Activated CD8-positive, alpha-beta T cell treated with anti-CD3 and anti-CD28 coated beads for 36 hours (primary cell): ENCODE data around the gene EXT2. TPM values are rescaled to one million over a fixed set of nuclear protein-coding genes. Genes with fewer than 3 reads are reported as not detected.

ENCODE experiments used
- ATAC-seq: fragments of 200-7000 bp; cut with Tn5 transposase; one replicate; pipeline ENCODE4 v1.10.0; 2021; ENCODE audit warnings: mild to moderate bottlenecking, moderate library complexity
- CTCF ChIA-PET: fragments of 350-600 bp; sonication (Branson Sonifier 250); formaldehyde crosslinking; loops from one replicate; lab custom pipeline; 2021; ENCODE audit warnings: antibody characterized with exemption; lab: Charles Lee
- POLR2A ChIA-PET: fragments of 350-600 bp; sonication (Branson Sonifier 250); formaldehyde crosslinking; loops from one replicate; lab custom pipeline; 2021; ENCODE audit warnings: antibody characterized with exemption; lab: Charles Lee
- DNase-seq: peaks from one replicate; pipeline ENCODE4 v3.0.0-alpha.2; 2020
- H3K27ac Mint-ChIP-seq: one replicate; pipeline ENCODE4 v1.8.0; 2021; ENCODE audit warnings: mild to moderate bottlenecking, mixed read lengths
- H3K27me3 Mint-ChIP-seq: one replicate; pipeline ENCODE4 v1.8.0; 2021; ENCODE audit warnings: mixed read lengths
- H3K36me3 Mint-ChIP-seq: one replicate; pipeline ENCODE4 v1.8.0; 2021; ENCODE audit warnings: low read depth, mixed read lengths
- H3K4me1 Mint-ChIP-seq: one replicate; pipeline ENCODE4 v1.8.0; 2021; ENCODE audit warnings: low read depth, mixed read lengths
- H3K4me3 Mint-ChIP-seq: one replicate; pipeline ENCODE4 v1.8.0; 2021; ENCODE audit warnings: mild to moderate bottlenecking, moderate library complexity, mixed read lengths
- H3K9me3 Mint-ChIP-seq: one replicate; pipeline ENCODE4 v1.8.0; 2021; ENCODE audit warnings: mixed read lengths
- intact Hi-C: fragments of 100-400 bp; cut with micrococcal nuclease; formaldehyde crosslinking; loops from one replicate; pipeline ENCODE4 v1.10.0; 2022
- total RNA-seq, 2 experiments: library from RNA; stranded (reverse); gene quantifications; one replicate each; pipeline ENCODE4 v1.2.3, GENCODE V29; 2021
- TF ChIP-seq, protein P1 (sequence below): fragments of 200-600 bp; IDR thresholded peaks from one replicate; pipeline ENCODE4 v1.8.0; 2022; ENCODE audit warnings: antibody characterized with exemption, mild to moderate bottlenecking

Gene EXT2
- total RNA-seq, 2 experiments from 2014 or later = 20.0 to 20.2 TPM

DNA sequence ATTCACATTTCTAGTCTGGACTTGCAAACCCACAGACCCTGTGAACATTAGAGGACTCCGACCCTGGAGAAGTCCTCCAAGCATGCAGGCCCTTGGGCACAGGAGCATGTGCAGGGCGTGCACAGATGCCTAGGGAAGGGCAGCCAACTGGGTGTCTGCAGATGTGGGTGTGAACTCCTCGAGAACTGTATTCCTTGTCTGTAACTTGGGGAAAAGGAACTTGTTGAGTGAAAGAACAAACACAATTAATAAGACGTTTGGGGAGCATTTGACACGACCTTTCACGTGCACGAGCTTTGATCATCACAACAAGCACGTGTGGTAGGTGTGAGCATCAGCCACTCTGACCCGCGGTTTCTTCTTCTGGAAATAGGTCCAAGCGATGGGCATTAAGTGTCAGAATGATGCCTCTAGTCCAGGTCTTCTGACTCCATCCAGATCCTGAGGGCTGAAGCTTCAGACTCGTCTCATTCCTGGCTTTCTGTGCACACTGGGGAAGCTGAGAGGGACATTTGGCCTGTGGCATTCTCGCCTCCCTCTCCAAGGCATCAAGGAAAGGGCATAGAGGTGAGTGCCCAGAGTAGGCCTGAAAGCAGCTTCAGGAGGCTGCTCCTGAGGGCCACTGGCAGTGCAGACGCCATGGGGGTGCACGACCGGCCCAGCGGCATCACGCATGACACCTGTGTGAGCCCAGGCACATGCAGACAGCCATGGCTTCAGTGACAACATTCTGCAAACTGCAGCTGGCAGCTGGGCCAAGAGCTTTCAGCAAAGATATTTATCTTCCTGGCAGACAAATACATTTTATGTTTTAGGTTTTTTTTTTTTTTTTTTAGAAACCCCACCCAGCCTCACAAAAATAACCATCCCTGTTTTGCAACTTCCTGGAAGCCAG, 182.0 kb downstream of the EXT2 start:
- ChIA-PET POLR2A (interaction anchor here (0.6 kb wide), 1 partner anchor 319 kb away, joined by 3 read pairs; no protein-coding TSS in a partner anchor), CTCF (interaction anchor here (0.9 to 1.5 kb wide), 2 partner anchors 8 to 11 kb away, joined by 3 read pairs; no protein-coding TSS in a partner anchor)
- no peaks in the 10 kb centered on the region for H3K27me3 Mint-ChIP-seq
- no peak overlapping the region for H3K4me3 Mint-ChIP-seq
- H3K27ac Mint-ChIP-seq = no peak overlapping the region
- H3K4me1 Mint-ChIP-seq = no peaks in the 10 kb centered on the region
- H3K36me3 Mint-ChIP-seq = no peaks in the 10 kb centered on the region
- intact Hi-C loops = no loop called here
- ATAC-seq = no peak
- no peaks in the 10 kb centered on the region for H3K9me3 Mint-ChIP-seq
- TF ChIP-seq, protein P1, sequence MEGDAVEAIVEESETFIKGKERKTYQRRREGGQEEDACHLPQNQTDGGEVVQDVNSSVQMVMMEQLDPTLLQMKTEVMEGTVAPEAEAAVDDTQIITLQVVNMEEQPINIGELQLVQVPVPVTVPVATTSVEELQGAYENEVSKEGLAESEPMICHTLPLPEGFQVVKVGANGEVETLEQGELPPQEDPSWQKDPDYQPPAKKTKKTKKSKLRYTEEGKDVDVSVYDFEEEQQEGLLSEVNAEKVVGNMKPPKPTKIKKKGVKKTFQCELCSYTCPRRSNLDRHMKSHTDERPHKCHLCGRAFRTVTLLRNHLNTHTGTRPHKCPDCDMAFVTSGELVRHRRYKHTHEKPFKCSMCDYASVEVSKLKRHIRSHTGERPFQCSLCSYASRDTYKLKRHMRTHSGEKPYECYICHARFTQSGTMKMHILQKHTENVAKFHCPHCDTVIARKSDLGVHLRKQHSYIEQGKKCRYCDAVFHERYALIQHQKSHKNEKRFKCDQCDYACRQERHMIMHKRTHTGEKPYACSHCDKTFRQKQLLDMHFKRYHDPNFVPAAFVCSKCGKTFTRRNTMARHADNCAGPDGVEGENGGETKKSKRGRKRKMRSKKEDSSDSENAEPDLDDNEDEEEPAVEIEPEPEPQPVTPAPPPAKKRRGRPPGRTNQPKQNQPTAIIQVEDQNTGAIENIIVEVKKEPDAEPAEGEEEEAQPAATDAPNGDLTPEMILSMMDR = no peak
- DNase-seq = no peak

DNA sequence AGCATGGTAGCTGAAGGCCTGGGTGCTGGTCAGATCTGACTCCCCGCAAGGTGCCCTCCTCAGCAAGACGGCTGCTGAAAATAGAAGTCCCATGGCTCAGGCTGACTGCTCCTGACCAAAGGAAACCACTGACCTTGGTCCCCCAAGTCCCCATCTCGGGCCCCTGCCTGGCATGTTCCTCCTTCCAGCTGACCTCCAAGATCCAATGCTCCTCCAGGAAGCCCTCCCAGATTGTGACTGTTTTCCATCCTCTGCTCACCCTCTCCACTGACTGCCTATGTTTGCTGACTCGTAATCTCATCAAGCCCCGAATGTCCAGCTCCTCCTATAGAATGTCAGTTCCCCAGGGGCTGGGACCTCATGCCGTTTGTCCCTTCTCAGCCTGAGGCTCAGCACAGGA, 184.0 kb downstream of the EXT2 start:
- no peak for DNase-seq
- ChIA-PET CTCF (no interaction called here), POLR2A (interaction anchor here (0.7 to 1.2 kb wide), 2 partner anchors 41 to 50 kb away, joined by 3 read pairs; no protein-coding TSS in a partner anchor)
- no peaks in the 10 kb centered on the region for H3K27me3 Mint-ChIP-seq
- intact Hi-C loops = no loop called here
- no peak overlapping the region for H3K4me3 Mint-ChIP-seq
- H3K36me3 Mint-ChIP-seq = no peaks in the 10 kb centered on the region
- H3K27ac Mint-ChIP-seq = no peak overlapping the region
- H3K9me3 Mint-ChIP-seq = no peaks in the 10 kb centered on the region
- TF ChIP-seq, protein P1 = no peak
- H3K4me1 Mint-ChIP-seq = no peaks in the 10 kb centered on the region
- no peak for ATAC-seq

DNA sequence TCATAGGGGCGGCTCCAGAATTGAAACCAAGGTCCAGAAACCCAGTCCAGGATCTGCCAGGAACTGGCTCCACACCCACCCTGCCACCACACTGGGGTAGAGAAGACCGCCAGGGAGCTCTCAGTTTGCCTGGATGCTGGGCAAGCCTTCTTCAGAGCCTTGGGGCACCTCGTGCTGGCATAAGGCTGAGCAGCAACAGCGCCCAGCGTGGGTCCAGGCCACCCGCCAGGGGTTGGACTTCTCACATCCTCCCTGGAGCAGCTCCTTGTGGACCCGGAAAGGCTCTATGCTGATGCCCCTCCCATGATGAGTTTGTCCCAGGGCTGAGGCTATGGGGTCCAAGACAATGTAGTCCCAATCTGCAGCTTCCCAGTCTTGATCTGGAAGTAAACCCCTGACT, 184.8 kb downstream of the EXT2 start:
- ChIA-PET POLR2A (no interaction called here), CTCF (no interaction called here)
- H3K27ac Mint-ChIP-seq = no peak overlapping the region
- ATAC-seq (no peak), DNase-seq (no peak)
- no peak overlapping the region for H3K4me3 Mint-ChIP-seq
- intact Hi-C loops = no loop called here
- H3K36me3 Mint-ChIP-seq = no peaks in the 10 kb centered on the region
- TF ChIP-seq, protein P1 = no peak
- H3K9me3 Mint-ChIP-seq = no peaks in the 10 kb centered on the region
- H3K27me3 Mint-ChIP-seq = no peaks in the 10 kb centered on the region
- no peaks in the 10 kb centered on the region for H3K4me1 Mint-ChIP-seq

DNA sequence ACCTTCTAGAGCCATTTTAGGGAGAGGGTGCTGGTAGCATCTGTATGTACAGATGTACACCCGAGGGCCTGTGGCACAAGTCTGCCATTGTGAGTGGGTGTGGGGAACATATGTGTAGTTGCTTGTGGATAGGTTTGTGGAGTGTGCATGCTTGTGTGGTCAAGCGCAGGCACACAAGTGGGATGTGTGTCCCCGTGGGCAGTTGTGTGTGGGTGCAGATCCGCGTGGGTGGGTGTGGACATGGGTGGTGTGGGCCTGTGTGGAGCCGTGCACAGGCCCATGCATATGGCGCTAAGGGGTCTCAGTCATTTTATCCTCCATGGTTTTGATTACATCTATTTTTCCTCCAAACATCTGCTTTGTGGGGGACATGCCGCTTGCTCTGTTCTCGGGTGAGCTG, 185.7 kb downstream of the EXT2 start:
- intact Hi-C loops = no loop called here
- Mint-ChIP-seq H3K4me3 (no peak overlapping the region), H3K4me1 (no peaks in the 10 kb centered on the region), H3K27ac (no peak overlapping the region), H3K36me3 (no peaks in the 10 kb centered on the region), H3K27me3 (no peaks in the 10 kb centered on the region), H3K9me3 (no peaks in the 10 kb centered on the region)
- DNase-seq (no peak), ATAC-seq (no peak)
- TF ChIP-seq, protein P1 = no peak
- POLR2A ChIA-PET = no interaction called here
- CTCF ChIA-PET = no interaction called here

DNA sequence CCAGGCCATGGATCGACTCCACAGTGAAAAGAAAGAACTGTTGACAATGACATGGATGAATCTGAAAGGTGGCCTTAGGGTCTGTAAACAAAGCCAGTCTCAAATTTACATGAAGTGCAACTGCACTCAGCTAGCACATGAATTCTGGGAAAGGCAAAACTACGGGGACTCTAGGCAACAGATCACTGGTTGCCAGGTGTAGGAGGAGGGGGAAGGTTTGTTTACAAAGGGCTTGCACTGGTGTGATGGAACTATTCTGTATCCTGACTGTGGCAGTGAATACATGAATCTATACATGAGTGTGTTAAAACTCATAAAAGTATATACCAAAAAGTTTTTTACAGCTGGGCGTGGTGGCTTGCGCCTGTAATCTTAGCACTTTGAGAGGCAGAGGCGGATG, 187.1 kb downstream of the EXT2 start:
- TF ChIP-seq, protein P1 = no peak
- ChIA-PET POLR2A (no interaction called here), CTCF (no interaction called here)
- Mint-ChIP-seq H3K9me3 (no peaks in the 10 kb centered on the region), H3K27me3 (no peaks in the 10 kb centered on the region), H3K4me3 (no peak overlapping the region), H3K36me3 (no peaks in the 10 kb centered on the region), H3K4me1 (no peaks in the 10 kb centered on the region), H3K27ac (no peak overlapping the region)
- no peak for DNase-seq
- no peak for ATAC-seq
- intact Hi-C loops = no loop called here
